RKO (cell line): Measurements from ENCODE around the gene RNF103.
"Not testable (repeated sequence)": the region's sequence is repeated elsewhere in the genome, so short reads cannot be mapped to it uniquely, and the experiment has no call there.

Experiments used
- DNase-seq: peaks from one replicate; pipeline ENCODE4 v3.0.0-alpha.2; 2016; ENCODE audit warnings: low spot score

The RNF103 gene

DNA sequence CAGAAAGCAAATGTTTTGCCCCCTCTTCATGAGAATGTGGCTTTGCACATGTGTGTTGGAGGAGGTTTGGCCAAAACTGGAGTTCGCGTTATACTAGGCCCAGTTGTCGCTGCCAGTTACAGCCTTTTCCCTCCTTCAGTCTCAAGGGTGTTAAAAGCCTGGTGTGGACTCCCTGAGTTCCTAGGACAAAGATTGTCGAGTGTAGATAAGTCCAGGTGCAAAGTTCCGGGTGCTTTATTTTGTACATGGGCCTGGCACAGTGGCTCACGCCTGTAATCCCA is 542 bp upstream of the RNF103 start:
- no peak for DNase-seq

DNA sequence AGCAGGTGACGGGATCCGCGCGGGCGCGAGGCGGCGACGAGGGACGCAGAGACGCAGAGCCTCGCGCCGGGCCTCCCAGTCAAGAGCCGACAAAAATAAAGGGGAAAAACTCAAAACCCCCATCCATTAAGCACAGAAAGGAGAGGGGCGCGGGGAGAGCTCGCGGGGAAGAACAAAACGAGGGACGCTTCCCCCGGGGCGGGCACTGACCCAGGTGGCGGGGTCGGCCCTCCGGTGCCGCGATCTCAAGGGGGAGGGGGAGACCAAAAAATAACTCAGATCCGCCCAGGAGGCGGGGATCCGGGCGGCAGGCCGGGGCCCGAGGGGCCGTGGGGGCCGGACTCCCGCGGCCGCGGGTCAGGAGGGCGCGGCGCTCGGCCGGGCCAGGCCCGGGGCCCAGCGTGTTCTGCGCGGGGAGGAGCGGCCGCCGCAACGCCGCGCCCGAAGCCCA is 597 bp downstream of the RNF103 start:
- DNase-seq, result peak; percentile 46

DNA sequence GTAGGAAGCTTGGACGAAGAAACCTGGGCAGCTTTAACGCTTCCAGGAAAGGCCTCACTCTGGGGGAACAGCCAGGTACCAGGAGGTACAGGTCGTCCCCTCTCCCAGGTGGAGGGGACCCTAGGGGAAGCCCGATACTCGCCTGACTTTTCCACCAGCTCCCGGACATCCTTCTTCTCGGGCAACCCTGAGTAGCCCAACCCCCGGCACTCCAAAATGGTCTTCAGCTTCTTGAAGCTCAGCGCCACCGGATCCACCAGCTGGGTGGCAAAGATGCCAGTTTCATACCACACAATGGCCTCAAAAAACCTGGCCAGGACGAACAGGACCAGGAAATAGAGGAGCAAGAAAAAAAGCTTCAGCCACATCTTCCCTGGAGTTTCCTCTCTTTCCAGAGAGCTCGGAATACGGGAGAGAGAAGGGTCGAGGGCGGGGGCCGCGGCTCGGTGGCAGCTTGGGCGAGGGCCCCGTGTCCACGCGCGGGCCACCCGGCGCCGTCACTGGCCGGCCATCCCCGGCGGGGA is 1.1 kb downstream of the RNF103 start:
- peak; percentile 33 for DNase-seq

DNA sequence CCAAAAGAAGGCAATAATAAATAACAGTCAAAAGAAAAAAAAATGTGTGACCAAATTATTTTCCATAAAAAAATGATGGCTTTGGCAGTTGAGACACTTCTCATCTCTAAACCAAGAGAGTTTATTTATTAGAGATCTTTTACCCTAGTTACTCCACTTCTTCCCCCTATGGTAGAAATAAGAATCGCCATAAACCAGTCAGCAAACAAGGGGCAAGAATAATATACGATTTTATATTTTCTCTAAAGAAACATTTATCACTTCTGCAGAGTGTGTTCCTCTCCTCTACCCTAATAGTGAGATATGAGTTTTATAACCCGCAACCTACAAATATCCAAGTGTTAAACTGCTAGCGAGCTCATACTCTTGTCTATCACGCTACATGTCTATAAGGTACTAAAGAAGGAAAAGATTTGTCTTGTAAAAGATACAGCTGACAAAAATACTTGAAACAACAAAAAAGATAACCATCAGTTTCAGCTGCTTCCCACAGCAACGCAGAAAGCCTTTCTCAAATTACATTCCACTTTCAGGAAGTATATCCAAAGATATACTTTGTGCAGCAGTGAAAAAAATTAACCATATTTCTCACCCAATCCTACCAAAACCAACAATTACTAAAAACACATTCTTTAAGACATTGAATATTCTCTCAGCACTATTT is 2.3 kb downstream of the RNF103 start:
- peak; percentile 45 for DNase-seq

DNA sequence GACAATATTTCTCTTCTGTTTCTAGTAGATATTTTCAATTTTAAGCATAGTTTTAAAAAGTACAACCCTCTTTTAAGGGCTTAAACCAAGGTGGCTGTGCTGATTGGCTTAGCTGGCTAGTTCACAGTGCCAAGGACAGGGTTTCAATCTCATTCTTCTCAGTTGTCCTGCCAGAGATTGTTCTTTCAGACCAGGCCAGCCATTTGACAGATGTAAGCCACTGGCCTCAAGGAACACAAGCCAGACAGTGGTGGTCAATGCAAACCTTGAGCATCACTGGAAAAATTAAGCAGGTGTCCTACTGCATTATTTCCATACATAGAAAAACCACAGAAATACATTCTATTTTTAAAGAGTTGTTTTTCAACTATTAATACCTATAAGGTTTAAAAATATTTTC is 5.9 kb downstream of the RNF103 start:
- DNase-seq, result no peak

DNA sequence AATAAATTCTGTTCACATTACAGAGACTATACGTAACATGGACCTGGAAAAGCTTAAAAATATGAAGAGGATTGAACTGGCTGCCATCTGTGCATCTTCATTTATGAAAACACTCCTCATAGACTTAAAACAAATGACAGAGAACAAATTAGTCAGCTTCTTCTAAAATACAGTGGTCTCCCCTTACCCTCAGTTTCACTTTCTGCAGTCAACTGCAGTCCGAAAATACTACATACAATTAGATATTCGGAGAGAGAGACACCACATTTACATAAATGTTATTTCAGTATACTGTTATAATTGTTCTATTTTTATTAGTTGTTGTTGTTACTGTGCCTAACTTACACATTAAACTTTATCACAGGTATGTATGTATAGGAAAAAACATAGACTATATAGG is 6.5 kb downstream of the RNF103 start:
- no peak for DNase-seq

DNA sequence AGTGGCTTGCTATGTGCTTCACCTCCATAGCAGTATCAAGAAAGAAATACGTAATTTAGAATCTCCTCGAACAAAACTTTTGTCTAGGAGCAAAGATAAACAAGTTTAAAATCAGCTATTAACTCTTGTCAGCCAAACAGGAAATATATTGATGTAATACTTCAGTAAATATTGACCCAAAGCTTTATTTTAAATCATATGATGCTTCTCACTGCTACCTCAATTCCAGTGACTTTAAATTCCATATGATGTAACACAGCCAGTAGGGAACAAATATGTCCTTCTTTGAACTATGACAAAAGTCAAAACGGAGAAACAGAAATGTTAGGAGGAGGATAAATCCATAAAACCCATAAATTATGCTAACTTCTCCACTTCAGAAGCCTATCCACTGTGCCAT is 7.2 kb downstream of the RNF103 start:
- DNase-seq, result no peak

DNA sequence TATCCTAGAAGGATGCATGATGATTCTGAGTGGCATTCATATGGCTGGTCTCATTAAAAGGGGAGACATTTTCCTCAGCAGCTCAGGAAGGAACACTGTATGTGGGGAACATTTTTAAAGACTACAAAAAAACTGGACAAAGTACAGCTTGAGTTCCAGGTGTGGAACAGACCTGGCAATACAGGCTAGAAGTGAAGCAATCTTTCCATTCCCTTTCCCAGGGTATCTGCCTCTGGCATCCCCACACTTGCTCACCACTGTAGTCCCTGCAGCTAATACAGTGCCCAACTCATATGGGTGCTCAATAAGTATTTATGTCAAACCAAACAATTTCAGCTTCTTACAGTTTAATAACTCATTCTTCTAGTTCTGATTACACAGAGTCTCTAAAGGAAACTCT is 8.1 kb downstream of the RNF103 start:
- no peak for DNase-seq

DNA sequence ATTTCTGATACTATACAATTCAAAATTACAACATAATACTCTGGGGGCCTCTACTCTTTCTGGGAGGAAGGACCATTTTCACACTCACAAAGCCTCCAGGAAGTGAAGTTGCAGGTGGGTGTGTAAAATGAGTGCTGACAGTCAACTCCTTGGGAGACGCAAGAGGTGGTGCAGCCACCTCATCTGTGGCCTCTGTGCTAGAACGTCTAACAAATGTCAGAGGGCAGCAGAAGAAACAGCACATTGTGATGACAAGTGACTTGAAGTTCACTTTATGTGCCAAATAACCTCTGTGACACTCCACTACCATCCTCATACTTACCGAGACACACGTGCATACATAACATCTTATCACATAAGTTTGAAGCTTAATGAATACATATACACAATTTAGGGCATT is 10.2 kb downstream of the RNF103 start:
- no peak for DNase-seq

DNA sequence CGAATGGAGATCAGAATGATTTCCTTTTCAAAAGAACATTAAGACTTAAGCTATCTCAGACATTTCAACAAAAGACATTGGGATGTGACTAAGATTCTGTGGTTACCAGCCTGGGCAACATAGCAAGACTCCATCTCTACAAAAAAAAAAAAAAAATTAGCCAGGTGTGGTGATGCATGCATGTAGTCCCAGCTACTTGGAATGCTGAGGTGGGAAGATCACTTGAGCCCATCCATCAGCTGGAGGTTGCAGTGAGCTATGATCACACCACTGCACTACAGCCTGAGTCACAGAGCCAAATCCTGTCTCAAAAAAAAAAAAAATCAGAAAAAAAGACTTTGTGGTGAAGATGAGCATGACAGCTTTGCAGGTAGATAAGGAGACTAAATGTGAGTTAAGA is 12.8 kb downstream of the RNF103 start:
- no peak for DNase-seq

DNA sequence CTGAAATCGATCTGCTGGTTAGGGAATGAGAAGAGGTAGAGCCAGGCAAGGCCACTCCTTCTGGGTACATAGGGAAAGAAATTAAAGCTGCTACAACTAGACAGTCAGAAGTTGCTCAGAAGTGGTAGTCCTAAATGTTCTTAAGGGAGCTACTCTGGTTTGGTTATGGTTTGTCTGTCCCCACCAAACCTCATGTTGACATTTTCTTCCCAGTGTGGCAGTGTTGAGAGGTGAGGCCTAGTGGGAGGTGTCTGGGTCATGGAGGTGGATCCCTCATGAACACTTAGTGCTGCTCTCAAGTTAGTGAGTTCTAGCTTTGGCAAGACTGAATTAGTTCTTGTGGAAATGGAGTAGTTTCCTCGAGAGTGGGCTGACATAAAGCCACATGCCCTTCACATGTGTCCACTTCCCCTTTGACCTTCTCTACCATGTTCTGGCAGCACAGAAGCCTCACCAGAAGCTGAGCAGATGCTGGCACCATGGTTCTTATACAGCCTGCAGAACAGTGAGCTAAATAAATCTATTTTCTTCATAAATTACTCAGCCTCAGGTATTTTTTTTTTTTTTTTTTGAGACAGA is 14.7 kb downstream of the RNF103 start:
- no peak for DNase-seq

DNA sequence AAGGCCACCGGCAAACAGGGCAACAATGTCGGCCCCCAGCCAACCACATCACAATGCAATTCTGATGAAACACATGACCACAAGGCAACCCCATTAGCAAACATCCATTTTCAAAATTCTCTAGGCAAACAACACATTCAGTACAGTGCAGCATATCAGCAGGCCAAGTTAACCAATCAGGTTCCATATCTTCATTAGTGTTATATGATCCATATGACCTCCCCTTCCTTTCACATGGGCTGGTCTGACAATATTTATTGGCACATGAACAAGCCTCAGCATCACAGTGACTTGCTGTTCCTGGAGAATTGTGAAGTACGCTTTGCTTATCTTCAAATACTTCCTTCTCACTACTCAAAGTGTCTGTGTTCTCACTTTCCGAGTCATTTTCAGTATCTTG is 19.8 kb downstream of the RNF103 start:
- no peak for DNase-seq

DNA sequence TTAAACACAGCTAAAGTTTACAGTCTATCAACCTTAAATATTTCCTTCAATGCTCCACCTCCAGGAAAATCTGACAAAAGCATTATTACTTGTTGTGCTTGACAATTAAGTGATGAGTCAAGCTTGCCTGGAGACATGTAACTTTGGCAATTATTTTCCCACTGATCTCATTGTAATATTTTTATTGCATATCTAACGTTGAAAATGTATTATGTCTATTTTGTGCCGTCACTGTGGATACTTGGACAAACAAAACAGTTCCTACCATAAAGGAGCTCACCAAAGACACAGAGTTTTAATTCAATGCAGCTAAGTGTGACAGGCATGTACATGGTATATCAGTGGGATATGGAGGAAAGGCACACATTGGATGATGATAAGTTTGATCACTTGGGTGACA is 24.7 kb downstream of the RNF103 start:
- DNase-seq, result no peak

DNA sequence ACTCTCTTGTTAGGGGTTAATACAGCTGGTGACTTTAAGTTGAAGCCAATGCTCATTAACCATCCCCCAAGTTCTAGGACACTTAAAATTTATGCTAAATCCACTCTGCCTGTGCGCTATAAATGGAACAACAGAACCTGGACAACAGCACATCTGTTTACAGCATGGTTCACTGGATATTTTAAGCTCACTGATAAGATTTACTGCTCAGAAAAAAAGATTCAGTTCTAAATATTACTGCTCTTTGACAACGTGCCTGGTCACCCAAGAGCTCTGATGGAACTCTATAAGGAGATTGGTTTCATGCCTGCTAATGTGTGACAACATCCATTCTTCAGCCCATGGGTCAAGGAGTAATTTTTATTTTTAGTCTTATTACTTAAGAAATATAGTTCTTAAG is 27.5 kb downstream of the RNF103 start:
- DNase-seq, result no peak

DNA sequence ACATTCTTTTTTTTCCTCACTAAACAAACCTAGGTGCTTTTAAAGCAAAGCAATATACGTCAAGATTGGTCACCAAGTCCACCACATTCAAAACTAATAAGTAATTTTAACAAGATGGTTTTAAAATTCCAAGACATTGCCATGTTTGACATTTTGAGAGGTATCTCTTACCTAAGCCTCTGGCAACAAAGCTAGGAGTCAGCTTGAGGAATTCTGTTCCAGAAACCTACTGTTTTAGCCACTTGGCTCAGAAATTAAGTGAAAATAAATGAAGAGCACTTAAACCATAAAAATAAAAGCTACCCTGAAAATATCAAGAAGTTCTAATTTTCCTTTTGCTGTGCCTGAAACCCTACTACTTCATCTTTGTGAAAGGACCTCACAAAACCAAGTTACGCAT is 30.4 kb downstream of the RNF103 start:
- no peak for DNase-seq

DNA sequence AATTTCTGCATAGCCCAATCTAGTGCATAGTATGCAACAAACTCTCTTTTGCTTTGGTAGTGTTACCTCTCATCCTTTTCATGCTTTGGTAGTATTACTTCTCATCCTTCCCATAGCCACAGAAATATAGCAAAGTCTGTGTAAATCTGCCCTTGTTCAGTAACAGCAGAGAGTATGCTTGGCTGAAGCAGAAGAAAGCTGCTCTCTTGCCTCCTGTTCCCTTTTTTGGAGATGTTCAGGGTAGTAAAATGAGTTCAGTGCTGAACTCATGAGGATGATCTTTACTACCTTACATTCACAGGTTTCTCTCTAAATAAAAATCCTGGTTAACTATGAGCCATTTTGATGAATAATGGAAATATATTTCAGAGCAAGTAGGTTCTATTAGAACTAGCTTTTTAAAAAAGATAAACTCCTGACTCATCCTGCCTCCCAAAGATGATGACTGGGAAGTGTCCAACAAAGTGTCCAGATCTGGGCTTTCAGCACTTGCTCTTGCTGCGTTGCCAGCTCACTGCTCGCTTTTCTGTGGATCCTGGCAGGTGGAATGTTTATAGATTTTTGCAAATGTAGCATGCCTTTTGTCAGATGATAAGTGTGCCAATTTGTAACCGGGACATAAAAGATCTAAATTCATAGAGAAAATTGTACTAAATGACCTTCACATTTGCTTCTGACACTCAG is 31.0 kb downstream of the RNF103 start:
- no peak for DNase-seq

DNA sequence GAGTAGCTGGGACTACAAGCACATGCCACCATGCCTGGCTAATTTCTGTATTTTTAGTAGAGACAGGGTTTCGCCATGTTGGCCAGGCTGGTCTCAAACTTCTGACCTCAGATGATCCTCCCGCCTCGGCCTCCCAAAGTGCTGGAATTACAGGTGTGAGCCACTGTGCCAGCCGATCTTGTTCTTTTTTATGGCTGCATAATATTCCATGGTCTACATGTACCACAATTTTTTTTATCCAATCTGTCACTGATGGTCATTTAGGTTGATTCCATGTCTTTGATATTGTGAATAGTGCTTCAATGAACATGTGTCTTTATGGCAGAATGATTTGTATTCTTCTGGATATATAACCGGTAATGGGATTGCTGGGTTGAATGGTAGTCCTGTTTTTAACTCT is 34.0 kb downstream of the RNF103 start:
- not testable (repeated sequence) for DNase-seq

DNA sequence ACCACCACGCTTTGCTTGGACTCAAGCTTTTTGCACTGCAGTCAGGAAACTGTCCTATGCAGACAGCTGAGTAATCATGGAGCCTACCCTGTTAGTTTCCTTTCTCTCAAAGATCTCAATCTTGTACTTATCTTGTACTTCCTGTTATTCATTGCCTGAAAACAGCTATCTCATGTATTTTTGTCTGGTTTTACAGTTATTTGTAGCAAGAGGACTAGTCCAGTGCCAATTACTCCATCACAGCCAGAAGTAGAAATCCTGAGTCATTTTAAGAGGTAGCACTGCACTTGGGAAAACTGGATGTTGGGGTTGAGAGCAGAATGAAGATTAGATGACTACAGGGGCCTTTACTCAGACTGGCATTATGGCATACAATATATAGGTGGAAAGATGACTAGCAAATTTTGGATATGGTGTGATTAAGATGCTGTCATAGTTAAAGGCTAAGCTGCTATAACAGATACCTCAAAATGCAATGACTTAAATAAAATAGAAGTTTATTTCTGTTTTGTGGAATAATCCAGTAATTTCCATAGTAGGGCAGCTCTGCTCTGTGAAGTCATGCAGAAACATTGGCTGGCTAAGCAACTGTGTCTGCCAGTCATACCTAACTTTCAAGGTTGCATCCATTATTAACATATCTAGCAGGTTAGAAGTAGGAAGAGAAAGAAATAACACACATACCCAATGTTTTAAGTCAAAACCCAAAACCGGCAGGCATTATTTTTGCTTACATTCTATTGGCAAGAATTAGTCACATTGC is 39.3 kb downstream of the RNF103 start:
- DNase-seq, result peak; percentile 46

DNA sequence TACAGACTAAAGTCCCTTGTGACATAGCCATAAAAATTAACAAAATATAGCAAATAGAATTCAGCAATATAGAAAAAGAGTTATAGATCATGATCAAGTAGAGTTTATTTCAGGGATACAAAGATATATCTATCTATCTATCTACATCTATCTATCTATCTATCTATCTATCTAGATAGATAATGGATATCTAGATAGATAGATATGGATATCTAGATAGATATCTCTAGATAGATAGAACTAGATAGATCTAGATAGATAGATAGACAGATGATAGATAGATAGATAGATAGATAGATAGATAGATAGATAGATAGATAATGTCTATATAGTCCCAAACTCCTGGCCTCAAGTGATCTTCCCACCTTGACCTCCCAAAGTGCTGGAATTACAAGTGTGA is 43.1 kb downstream of the RNF103 start:
- DNase-seq, result no peak

DNA sequence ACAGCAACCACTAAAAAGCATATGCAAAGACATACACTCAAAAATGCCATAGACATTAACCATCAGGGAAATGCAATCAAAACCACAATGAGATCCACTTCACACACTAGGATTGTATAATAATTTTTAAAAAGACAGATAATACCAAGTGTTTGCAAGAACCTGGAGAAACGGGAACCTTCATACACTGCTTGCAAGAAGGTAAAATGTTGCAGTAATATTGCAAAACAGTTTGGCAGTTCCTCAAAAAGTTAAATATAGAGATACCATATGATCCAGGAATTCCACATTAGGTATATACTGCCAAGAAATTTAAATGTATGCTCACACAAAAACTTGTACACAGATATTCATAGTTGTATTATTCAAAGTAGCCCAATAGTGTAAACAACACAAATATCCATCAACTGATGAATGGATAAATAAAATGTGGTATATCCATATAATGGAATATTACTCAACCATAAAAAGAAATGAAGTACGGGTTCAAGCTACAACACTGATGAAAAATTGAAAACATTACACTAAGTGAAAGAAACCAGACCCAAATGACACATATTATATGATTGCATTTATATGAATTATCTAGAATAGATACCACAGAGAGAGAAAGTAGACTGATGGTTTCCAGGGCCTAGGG is 45.7 kb downstream of the RNF103 start:
- no peak for DNase-seq

DNA sequence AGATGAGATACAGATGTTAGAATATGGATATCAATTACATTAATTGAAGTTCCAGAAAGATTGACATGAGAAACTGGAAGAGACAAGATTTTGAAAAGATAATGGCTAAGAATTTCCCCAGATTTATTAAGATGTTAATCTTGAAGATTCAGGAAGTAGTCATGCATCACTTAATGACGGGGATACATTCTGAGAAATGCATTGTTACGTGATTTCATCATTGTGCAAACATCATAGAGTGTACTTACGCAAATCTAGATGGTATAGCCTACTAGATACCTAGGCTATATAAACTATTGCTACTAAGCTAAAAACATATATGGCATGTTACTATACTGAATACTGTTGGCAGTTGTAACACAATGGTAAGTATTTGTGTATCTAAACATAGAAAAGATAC is 53.6 kb downstream of the RNF103 start:
- DNase-seq, result no peak

DNA sequence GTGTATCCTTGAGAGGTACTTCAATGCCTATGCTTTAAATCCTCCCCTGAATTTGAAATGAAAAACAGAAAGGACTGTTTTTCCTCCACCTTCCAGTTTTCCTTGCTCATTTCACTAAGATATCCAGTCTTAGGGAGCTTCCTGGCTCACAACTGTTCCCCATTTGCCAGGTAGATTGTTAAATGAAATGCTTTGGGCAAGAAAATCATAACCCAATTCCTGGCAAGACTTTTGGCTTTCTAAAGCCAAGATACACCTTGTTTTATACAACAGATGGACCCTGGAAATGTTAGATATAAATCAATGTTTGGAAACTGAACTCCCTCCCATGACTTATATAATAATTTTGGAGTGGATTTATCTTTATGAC is 56.9 kb downstream of the RNF103 start:
- no peak for DNase-seq
